Ovary (tissue), 3 donors: ENCODE data around the gene CACNB2.

Experiments used
- CTCF ChIP-seq, 3 donors: fragments of 450-650 bp in 2 of 3; fragments of 200-600 bp in 1 of 3; IDR thresholded peaks; one replicate each; pipeline versions ENCODE4 v1.5.1 to v1.8.0; 2016 to 2022; ENCODE audit warnings: antibody characterized with exemption in 3 of 3, mild to moderate bottlenecking in 1 of 3
- POLR2A ChIP-seq: fragments of 450-650 bp; IDR thresholded peaks from one replicate; pipeline ENCODE4 v1.6.1; 2017; ENCODE audit warnings: antibody characterized with exemption, mild to moderate bottlenecking, moderate library complexity
- donor health status: DM: no; HTN: no; CAD: no.

GRCh38 chr10:18328941-18329340 is 188.7 kb downstream of the CACNB2 start:
- TF ChIP-seq CTCF (IDR thresholded peaks at IDR 0.05) (no peak), POLR2A (no peak)
